Suprapubic skin (tissue), 4 donors: ENCODE results near the gene PKP3. TPM values are rescaled to one million over a fixed set of nuclear protein-coding genes. Genes with fewer than 3 reads are reported as not detected.
A peak's percentile ranks its signal among the peaks of the same experiment; 100 is the strongest.

ENCODE experiments used
- DNase-seq, 2 donors: peaks; one replicate each; pipeline ENCODE4 v3.0.0-alpha.2; 2019; ENCODE audit warnings: low spot score in 2 of 2
- H3K27ac ChIP-seq: fragments of 200-600 bp; sonication (generic); one replicate; pipeline ENCODE4 v1.5.1; 2019
- H3K27me3 ChIP-seq: fragments of 200-600 bp; sonication (generic); one replicate; pipeline ENCODE4 v1.5.1; 2019
- H3K36me3 ChIP-seq: fragments of 200-600 bp; sonication (generic); one replicate; pipeline ENCODE4 v1.5.1; 2019
- H3K4me1 ChIP-seq: fragments of 200-600 bp; sonication (generic); one replicate; pipeline ENCODE4 v1.5.1; 2019
- H3K4me3 ChIP-seq: fragments of 200-600 bp; sonication (generic); one replicate; pipeline ENCODE4 v1.5.1; 2019; ENCODE audit warnings: mild to moderate bottlenecking
- H3K9me3 ChIP-seq: fragments of 200-600 bp; sonication (generic); one replicate; pipeline ENCODE4 v1.5.1; 2019
- CTCF ChIP-seq, 2 donors: fragments of 200-600 bp in 1 of 2; fragments of 450-650 bp in 1 of 2; sonication (generic) in 1 of 2; IDR thresholded peaks; one replicate each; pipeline ENCODE4 v1.5.1; 2016 to 2019; ENCODE audit warnings: antibody characterized with exemption in 2 of 2, mild to moderate bottlenecking in 1 of 2, moderate library complexity in 1 of 2
- EP300 ChIP-seq: sonication (generic); formaldehyde crosslinking; IDR thresholded peaks from one replicate; pipeline ENCODE4 v1.6.1; 2017; ENCODE audit warnings: antibody characterized with exemption
- POLR2A ChIP-seq, 2 donors: fragments of 450-650 bp; IDR thresholded peaks; one replicate each; pipeline ENCODE4 v1.6.1; 2017; ENCODE audit warnings: antibody characterized with exemption in 2 of 2, mild to moderate bottlenecking in 2 of 2, moderate library complexity in 2 of 2
- POLR2AphosphoS5 ChIP-seq, 3 donors: sonication (generic); formaldehyde crosslinking; IDR thresholded peaks; one replicate each; pipeline ENCODE4 v1.6.1; 2017; ENCODE audit warnings: antibody characterized with exemption in 3 of 3
- WGBS: methylation state at CpG from one replicate; pipeline ENCODE4 v1.1.5; 2018; 5-methylcytosine and 5-hydroxymethylcytosine counted together
- total RNA-seq, 4 donors: library from RNA; depleted of rRNA; stranded (reverse); fragments of >200 nt; gene quantifications; one replicate each; pipeline ENCODE4 v1.1.0, GENCODE V29; 2016

Gene PKP3
- total RNA-seq, 4 donors from 2014 or later: 318 to 486 (median 428) TPM

GRCh38 chr11:443542-444199 lies 49.7 kb downstream of the PKP3 start:
- no peak for DNase-seq
- no peaks in the 10 kb centered on the region for H3K9me3 ChIP-seq
- TF ChIP-seq POLR2AphosphoS5 (IDR thresholded peaks at IDR 0.05): no peak
- TF ChIP-seq CTCF (IDR thresholded peaks at IDR 0.05): no peak
- TF ChIP-seq EP300: no peak
- TF ChIP-seq POLR2A (IDR thresholded peaks at IDR 0.05): no peak
- H3K27ac ChIP-seq: no peak overlapping the region
- H3K27me3 ChIP-seq: no peaks in the 10 kb centered on the region
- H3K36me3 ChIP-seq: no peaks in the 10 kb centered on the region
- no peak overlapping the region for H3K4me3 ChIP-seq
- 69% methylated on average over 16 of the region's 16 CpGs for WGBS
- peaks cover 45% of the 10 kb centered on the region for H3K4me1 ChIP-seq

- no peak overlapping the region for H3K4me3 ChIP-seq
- DNase-seq: peak in 1 of 2 donors; percentile 80
- TF ChIP-seq EP300 (no peak), POLR2A (IDR thresholded peaks at IDR 0.05) (no peak)
- H3K27ac ChIP-seq: no peak overlapping the region
- 30% methylated on average over 8 of the region's 12 CpGs for WGBS
- no peaks in the 10 kb centered on the region for H3K9me3 ChIP-seq
- no peaks in the 10 kb centered on the region for H3K36me3 ChIP-seq
- H3K4me1 ChIP-seq: peaks cover 54% of the 10 kb centered on the region
- H3K27me3 ChIP-seq: no peaks in the 10 kb centered on the region
Measured at GRCh38 chr11:444396-445144, 50.6 kb downstream of the PKP3 start.

GRCh38 chr11:445765-446588 lies 52.0 kb downstream of the PKP3 start:
- H3K4me1 ChIP-seq: peaks cover 61% of the 10 kb centered on the region
- no peaks in the 10 kb centered on the region for H3K9me3 ChIP-seq
- H3K4me3 ChIP-seq: no peak overlapping the region
- no peak for TF ChIP-seq CTCF (IDR thresholded peaks at IDR 0.05)
- TF ChIP-seq POLR2AphosphoS5 (IDR thresholded peaks at IDR 0.05): no peak
- TF ChIP-seq POLR2A (IDR thresholded peaks at IDR 0.05): no peak
- TF ChIP-seq EP300: no peak
- WGBS: 68% methylated on average over 16 of the region's 20 CpGs
- no peaks in the 10 kb centered on the region for H3K27me3 ChIP-seq
- no peaks in the 10 kb centered on the region for H3K36me3 ChIP-seq
- no peak overlapping the region for H3K27ac ChIP-seq
- no peak for DNase-seq

- 48% methylated on average over 7 of the region's 7 CpGs for WGBS
- no peaks in the 10 kb centered on the region for H3K27me3 ChIP-seq
- DNase-seq: no peak
- no peaks in the 10 kb centered on the region for H3K36me3 ChIP-seq
- H3K4me1 ChIP-seq: peaks cover 62% of the 10 kb centered on the region
- no peak for TF ChIP-seq POLR2AphosphoS5 (IDR thresholded peaks at IDR 0.05)
- no peak for TF ChIP-seq EP300
- no peak for TF ChIP-seq CTCF (IDR thresholded peaks at IDR 0.05)
- TF ChIP-seq POLR2A (IDR thresholded peaks at IDR 0.05): no peak
- H3K9me3 ChIP-seq: no peaks in the 10 kb centered on the region
- no peak overlapping the region for H3K27ac ChIP-seq
- H3K4me3 ChIP-seq: no peak overlapping the region
Measured at GRCh38 chr11:446891-447290, 52.9 kb downstream of the PKP3 start.

GRCh38 chr11:447923-448731 lies 54.1 kb downstream of the PKP3 start:
- 7% methylated on average over 23 of the region's 55 CpGs for WGBS
- Histone ChIP-seq H3K4me3 (peak overlapping the region; percentile 67), H3K9me3 (no peaks in the 10 kb centered on the region), H3K27me3 (no peaks in the 10 kb centered on the region), H3K36me3 (peaks cover 9% of the 10 kb centered on the region), H3K27ac (peak overlapping the region; percentile 92), H3K4me1 (peaks cover 56% of the 10 kb centered on the region)
- TF ChIP-seq CTCF (IDR thresholded peaks at IDR 0.05): peak; percentile 80 to 87
- TF ChIP-seq POLR2AphosphoS5 (IDR thresholded peaks at IDR 0.05): peak; percentile 24 to 58 (median 43)
- peak in 1 of 2 donors; percentile 66 for TF ChIP-seq POLR2A (IDR thresholded peaks at IDR 0.05)
- TF ChIP-seq EP300: no peak
- DNase-seq: peak; percentile 97 to 98
